ENCODE results near the gene CYB561A3. TPM values are rescaled to one million over a fixed set of nuclear protein-coding genes. Genes with fewer than 3 reads are reported as not detected.

CYB561A3 gene
- total RNA-seq, 2 experiments from 2014 or later = 28.1 to 63.8 TPM

DNA sequence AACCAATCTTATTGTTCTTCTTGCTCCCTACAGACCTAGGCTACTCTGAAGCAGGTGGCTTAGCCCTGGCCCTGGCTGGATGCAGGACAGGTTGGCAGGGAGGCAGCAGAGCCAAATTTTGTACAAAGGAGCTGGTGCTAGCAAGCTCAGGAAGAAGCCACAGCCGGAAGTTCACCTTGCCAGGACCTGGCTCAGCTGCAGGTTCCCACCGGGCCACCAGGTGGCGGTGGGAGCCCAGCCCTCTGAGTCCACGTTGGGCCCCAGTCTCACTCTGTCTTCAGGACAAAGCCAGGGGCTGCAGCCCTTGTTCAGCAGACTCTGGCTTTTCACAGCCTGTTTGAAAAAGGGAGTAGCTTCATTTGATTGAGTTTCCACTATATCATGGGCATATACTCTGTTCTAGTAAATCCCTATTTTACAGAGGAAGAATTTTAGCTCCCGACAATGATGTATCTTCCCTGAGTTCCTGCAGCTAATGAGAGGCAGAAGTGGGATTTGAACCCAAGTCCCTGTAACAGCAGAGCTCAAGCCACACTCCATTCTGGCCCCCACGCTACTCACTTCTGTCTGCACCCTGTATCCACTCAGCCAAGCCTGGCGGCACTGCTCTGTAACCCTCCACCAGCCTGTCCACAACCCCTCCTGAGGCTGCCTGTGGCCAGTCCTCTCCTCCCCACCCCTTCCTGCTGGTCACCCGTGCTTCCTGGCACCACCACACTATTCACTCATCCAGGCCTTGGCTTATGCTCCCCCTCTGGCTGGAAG is 25.3 kb downstream of the CYB561A3 start:
- intact Hi-C loops (cut with micrococcal nuclease; ENCODE audit: unreplicated experiment) = loop anchor here (1.0 kb wide), 2 partner anchors 21 to 49 kb away; no protein-coding TSS in a partner anchor

DNA sequence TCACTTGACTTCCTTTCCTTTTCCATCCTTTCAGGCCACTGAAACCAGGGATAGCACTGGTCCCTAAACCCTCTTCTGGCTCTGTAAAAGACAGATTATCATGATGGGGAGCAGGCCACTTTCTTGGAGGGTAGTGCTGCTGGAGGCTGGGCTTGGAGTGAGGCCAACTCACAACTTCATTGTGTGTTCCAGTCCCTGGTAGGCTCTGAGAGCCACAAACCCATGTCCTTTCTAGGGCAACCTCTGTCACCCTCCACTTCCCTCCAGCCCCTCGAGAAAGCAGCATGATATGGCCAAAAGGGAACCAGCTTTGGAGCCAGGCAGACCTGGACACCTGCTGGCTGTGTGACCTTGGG is 26.3 kb downstream of the CYB561A3 start:
- no peak overlapping the region for H2AFZ ChIP-seq (ENCODE audit: low read length)
- no TSS peak for BruUV-seq (replicated peaks)
- peak; percentile 11 for DNase-seq (ENCODE audit: low spot score)
- ChIA-PET CTCF (ENCODE audit: unreplicated experiment) (interaction anchor here (0.5 to 1.7 kb wide), 8 partner anchors 21 to 100 kb away, joined by 3 to 48 read pairs (median 6); partner anchors contain the start of genes CYB561A3 and TMEM138), POLR2A (interaction anchor here (0.5 to 4.9 kb wide), 10 partner anchors 14 to 116 kb away, joined by 3 to 80 read pairs (median 4); partner anchors contain the start of genes CYB561A3, TMEM138 and VWCE)
- TF ChIP-seq CTCF (conservative IDR thresholded peaks at IDR 0.05; ENCODE audit: low read length) (no peak), EZH2phosphoT487 (IDR thresholded peaks at IDR 0.05; ENCODE audit: borderline replicate concordance, low read depth, low read length) (no peak)
- peaks cover 30% of the 10 kb centered on the region for H3K79me2 ChIP-seq (ENCODE audit: insufficient read depth, low read depth, low read length)
- no peaks in the 10 kb centered on the region for H3K9me2 ChIP-seq (ENCODE audit: insufficient read depth, low read length)
- no peaks in the 10 kb centered on the region for H3K9me3 ChIP-seq (ENCODE audit: low read length)
- H3K4me3 ChIP-seq (ENCODE audit: low read depth, low read length, poor library complexity, severe bottlenecking) = no peak overlapping the region
- H3K27ac ChIP-seq (ENCODE audit: low read depth, low read length, poor library complexity, severe bottlenecking) = no peak overlapping the region
- intact Hi-C loops (cut with micrococcal nuclease; ENCODE audit: unreplicated experiment) = no loop called here
- peak overlapping the region; percentile 96; the same call in 1 of the 2 replicates for H3K4me2 ChIP-seq (ENCODE audit: low read length)
- peaks cover 11% of the 10 kb centered on the region for H4K20me1 ChIP-seq (ENCODE audit: insufficient read depth, low read length)
- peaks cover 44% of the 10 kb centered on the region for H3K4me1 ChIP-seq (ENCODE audit: insufficient read depth, low read length, poor library complexity, severe bottlenecking)
- peaks cover 22% of the 10 kb centered on the region for H3K36me3 ChIP-seq (ENCODE audit: insufficient read depth, low read length)

More for the DNA sequence above, 25.3 kb downstream of the CYB561A3 start:
- Histone ChIP-seq H3K9me3 (ENCODE audit: low read length) (no peaks in the 10 kb centered on the region), H3K4me3 (ENCODE audit: low read depth, low read length, poor library complexity, severe bottlenecking) (no peak overlapping the region), H3K4me2 (ENCODE audit: low read length) (peak overlapping the region; percentile 56), H3K36me3 (ENCODE audit: insufficient read depth, low read length) (peaks cover 12% of the 10 kb centered on the region), H2AFZ (ENCODE audit: low read length) (peak overlapping the region; percentile 61; the same call in 1 of the 2 replicates), H3K27ac (ENCODE audit: low read depth, low read length, poor library complexity, severe bottlenecking) (peak overlapping the region; percentile 56), H4K20me1 (ENCODE audit: insufficient read depth, low read length) (peaks cover 7% of the 10 kb centered on the region), H3K79me2 (ENCODE audit: insufficient read depth, low read depth, low read length) (peaks cover 20% of the 10 kb centered on the region), H3K9me2 (ENCODE audit: insufficient read depth, low read length) (no peaks in the 10 kb centered on the region), H3K4me1 (ENCODE audit: insufficient read depth, low read length, poor library complexity, severe bottlenecking) (peaks cover 39% of the 10 kb centered on the region)
- POLR2A ChIA-PET = interaction anchor here (0.5 to 4.9 kb wide), 19 partner anchors 12 to 434 kb away, joined by 3 to 80 read pairs (median 4); partner anchors contain the start of genes CYB561A3, TMEM138 and VWCE
- peak; percentile 91 for DNase-seq (ENCODE audit: low spot score)
- TF ChIP-seq CTCF (conservative IDR thresholded peaks at IDR 0.05; ENCODE audit: low read length) = peak; percentile 98
- TF ChIP-seq EZH2phosphoT487 (IDR thresholded peaks at IDR 0.05; ENCODE audit: borderline replicate concordance, low read depth, low read length) = no peak
- CTCF ChIA-PET (ENCODE audit: unreplicated experiment) = interaction anchor here (0.6 to 1.7 kb wide), 14 partner anchors 12 to 114 kb away, joined by 3 to 48 read pairs (median 4); partner anchors contain the start of genes CYB561A3 and TMEM138
- no TSS peak for BruUV-seq (replicated peaks)

Measured in OCI-LY7 (cell line).